Measurements from ENCODE around the gene CALN1.

DNA sequence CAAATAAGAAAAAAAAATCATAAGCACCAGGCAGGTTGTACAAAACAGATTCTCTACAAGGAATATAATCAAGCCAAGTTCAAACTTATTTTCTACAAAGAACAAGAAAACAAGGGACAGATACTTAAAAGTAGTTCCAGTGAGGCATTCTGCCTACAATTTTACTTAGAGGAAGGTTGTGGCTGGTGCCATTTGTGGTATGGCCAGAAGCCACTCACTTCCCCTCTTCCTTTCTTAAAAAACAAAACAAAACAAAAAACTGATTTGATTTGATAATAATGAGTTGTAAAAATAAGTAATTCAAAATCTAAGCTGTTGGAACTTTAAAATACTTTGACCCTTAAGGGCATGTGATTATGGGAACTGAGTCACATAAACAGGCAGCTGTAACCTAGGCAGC, 420.6 kb downstream of the CALN1 start:
- TF ChIP-seq, protein P1, sequence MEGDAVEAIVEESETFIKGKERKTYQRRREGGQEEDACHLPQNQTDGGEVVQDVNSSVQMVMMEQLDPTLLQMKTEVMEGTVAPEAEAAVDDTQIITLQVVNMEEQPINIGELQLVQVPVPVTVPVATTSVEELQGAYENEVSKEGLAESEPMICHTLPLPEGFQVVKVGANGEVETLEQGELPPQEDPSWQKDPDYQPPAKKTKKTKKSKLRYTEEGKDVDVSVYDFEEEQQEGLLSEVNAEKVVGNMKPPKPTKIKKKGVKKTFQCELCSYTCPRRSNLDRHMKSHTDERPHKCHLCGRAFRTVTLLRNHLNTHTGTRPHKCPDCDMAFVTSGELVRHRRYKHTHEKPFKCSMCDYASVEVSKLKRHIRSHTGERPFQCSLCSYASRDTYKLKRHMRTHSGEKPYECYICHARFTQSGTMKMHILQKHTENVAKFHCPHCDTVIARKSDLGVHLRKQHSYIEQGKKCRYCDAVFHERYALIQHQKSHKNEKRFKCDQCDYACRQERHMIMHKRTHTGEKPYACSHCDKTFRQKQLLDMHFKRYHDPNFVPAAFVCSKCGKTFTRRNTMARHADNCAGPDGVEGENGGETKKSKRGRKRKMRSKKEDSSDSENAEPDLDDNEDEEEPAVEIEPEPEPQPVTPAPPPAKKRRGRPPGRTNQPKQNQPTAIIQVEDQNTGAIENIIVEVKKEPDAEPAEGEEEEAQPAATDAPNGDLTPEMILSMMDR (IDR thresholded peaks at IDR 0.05; ENCODE audit: insufficient read depth, low read depth, low read length), result no peak
- TF ChIP-seq EZH2 (IDR thresholded peaks at IDR 0.05; ENCODE audit: insufficient read depth, low read length), result no peak

Measured in astrocyte (in vitro differentiated cells and primary cell).